H1 (cell line): ENCODE results near the gene KCNQ2. TPM values are rescaled to one million over a fixed set of nuclear protein-coding genes. Genes with fewer than 3 reads are reported as not detected.

Experiments used
- PHF8 ChIP-seq: fragments of 200-600 bp; sonication (generic); conservative IDR thresholded peaks from 2 replicates; pipeline ENCODE4 v1.7.1; 2012; ENCODE audit warnings: low read depth, mild to moderate bottlenecking, inconsistent platforms, low read length, moderate library complexity
- POU5F1 ChIP-seq: IDR thresholded peaks from 2 replicates; pipeline ENCODE4 v1.6.1; 2011; ENCODE audit warnings: low read depth, mild to moderate bottlenecking, low read length, moderate library complexity
- TAF7 ChIP-seq: optimal IDR thresholded peaks from 2 replicates; pipeline ENCODE3; 2011; ENCODE audit warnings: low read depth, mild to moderate bottlenecking, inconsistent platforms, low read length, moderate library complexity, borderline replicate concordance
- polyA plus RNA-seq, 7 experiments: library from polyadenylated mRNA; depleted of rRNA in 3 of 7; stranded (reverse) in 5 of 7; unstranded in 2 of 7; fragments of >200 nt in 5 of 7; fragments of 200-250 nt in 2 of 7; gene quantifications; 1 replicate in 5 of 7; 2 replicates in 1 of 7; 4 replicates in 1 of 7; pipeline versions ENCODE4 v1.2.1 to v1.2.3, GENCODE V29; 2011 to 2013; ENCODE audit warnings: missing spikeins in 2 of 7, mixed read lengths in 2 of 7
- total RNA-seq: library from RNA; stranded (reverse); fragmentation: NEBNext Ultra II Directional; extraction: Animal tissue kit (Norgen Biotek cat#: 25700); gene quantifications from 2 replicates; pipeline ENCODE4 v1.2.1, GENCODE V29; 2021
- TF ChIP-seq, protein P1 (sequence below): IDR thresholded peaks from 2 replicates; pipeline ENCODE4 v1.6.1; 2011; ENCODE audit warnings: low read depth, mild to moderate bottlenecking, low read length; ENCODE audit not compliant: insufficient read depth

KCNQ2 gene
- total and polyA plus RNA-seq, 2 of the 8 experiments (the other 6 are each of a cell fraction or from before 2014, with no cell fraction given) = 82.6 to 243 TPM

DNA sequence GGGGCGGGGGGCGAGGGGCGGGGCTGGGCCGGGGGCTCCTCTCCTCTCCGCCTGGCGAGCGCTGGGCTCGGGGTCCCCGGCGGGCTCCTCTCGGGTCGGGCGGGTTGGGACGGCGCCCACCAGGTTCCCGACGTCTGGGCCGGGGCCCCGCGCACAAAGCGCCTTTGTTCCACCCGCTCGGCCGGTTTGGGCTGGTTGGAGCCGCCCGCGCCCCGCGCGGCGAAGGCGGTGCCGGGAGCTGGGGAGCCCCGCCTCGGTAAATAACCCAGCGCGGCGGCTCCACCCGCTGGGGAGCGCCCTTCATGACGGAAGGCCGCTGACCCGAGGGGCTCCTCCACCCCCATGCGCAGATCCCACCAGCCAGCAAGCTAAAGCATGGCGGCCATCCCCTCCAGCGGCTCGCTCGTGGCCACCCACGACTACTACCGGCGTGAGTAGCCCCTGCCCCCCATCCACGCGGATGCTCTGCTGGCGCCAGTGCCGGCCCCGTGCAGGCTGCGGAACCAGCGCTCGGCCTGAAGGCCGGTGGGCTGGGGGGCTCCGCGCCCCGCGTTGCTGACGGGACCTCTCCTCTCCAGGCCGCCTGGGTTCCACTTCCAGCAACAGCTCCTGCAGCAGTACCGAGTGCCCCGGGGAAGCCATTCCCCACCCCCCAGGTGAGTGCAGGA, 48.6 kb upstream of the KCNQ2 start (continued):
- TF ChIP-seq TAF7 (no peak), POU5F1 (no peak), PHF8 (peak; percentile 39; the same call in 1 of the 2 replicates)
- TF ChIP-seq, protein P1, sequence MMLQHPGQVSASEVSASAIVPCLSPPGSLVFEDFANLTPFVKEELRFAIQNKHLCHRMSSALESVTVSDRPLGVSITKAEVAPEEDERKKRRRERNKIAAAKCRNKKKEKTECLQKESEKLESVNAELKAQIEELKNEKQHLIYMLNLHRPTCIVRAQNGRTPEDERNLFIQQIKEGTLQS = no peak
